SU-DHL-6 (cell line): ENCODE results near the gene SLC22A13.

ENCODE experiments used
- H2AFZ ChIP-seq: fragments of 200-600 bp; sonication (generic); 2 replicates; pipeline ENCODE4 v1.6.1; 2014; ENCODE audit warnings: low read depth, mild to moderate bottlenecking, moderate library complexity, mixed read lengths, antibody characterized with exemption, low read length; ENCODE audit not compliant: severe bottlenecking
- H3F3A ChIP-seq: fragments of 200-600 bp; shearing (Covaris generic); 2 replicates; pipeline ENCODE4 v1.6.0; 2016; ENCODE audit warnings: antibody characterized with exemption, mild to moderate bottlenecking; ENCODE audit not compliant: insufficient read depth
- H3K27ac ChIP-seq: fragments of 200-600 bp; sonication (generic); 2 replicates; pipeline ENCODE4 v1.5.1; 2016; ENCODE audit warnings: low read depth, mild to moderate bottlenecking, low read length, moderate library complexity, mixed read lengths
- H3K27me3 ChIP-seq: fragments of 200-600 bp; sonication (generic), shearing (Covaris generic); 2 replicates; pipeline ENCODE4 v1.6.0; 2014; ENCODE audit warnings: mild to moderate bottlenecking, low read length
- H3K36me3 ChIP-seq: fragments of 200-600 bp; sonication (generic); 2 replicates; pipeline ENCODE4 v1.6.1; 2014; ENCODE audit warnings: mild to moderate bottlenecking, low read length, mixed read lengths
- H3K4me2 ChIP-seq: fragments of 300-600, 200-600 bp; shearing (Covaris generic), sonication (generic); 2 replicates; pipeline ENCODE4 v1.6.0; 2014; ENCODE audit warnings: low read length, low read depth, mild to moderate bottlenecking; ENCODE audit not compliant: poor library complexity, severe bottlenecking
- H3K4me3 ChIP-seq: fragments of 200-600 bp; sonication (generic); 2 replicates; pipeline ENCODE4 v1.5.1; 2014; ENCODE audit warnings: antibody characterized with exemption, low read length, mild to moderate bottlenecking, mixed read lengths; ENCODE audit not compliant: insufficient read depth, poor library complexity, severe bottlenecking
- H3K79me2 ChIP-seq: fragments of 200-600 bp; sonication (generic); 2 replicates; pipeline ENCODE4 v1.6.1; 2014; ENCODE audit warnings: mild to moderate bottlenecking, low read length, moderate library complexity; ENCODE audit not compliant: insufficient read depth
- H3K9ac ChIP-seq: fragments of 200-600 bp; sonication (generic); 2 replicates; pipeline ENCODE4 v1.7.0; 2014; ENCODE audit warnings: mild to moderate bottlenecking, low read length
- H3K9me2 ChIP-seq: fragments of 200-600 bp; sonication (generic); replicated peaks from 2 replicates; pipeline ENCODE4 v1.6.1; 2014; ENCODE audit warnings: low read length; ENCODE audit not compliant: insufficient read depth
- H3K9me3 ChIP-seq: fragments of 200-600 bp; sonication (generic); 2 replicates; pipeline ENCODE4 v1.6.1; 2014; ENCODE audit warnings: low read length, mixed read lengths; ENCODE audit not compliant: insufficient read depth
- H4K20me1 ChIP-seq: fragments of 200-600 bp; sonication (generic); 2 replicates; pipeline ENCODE4 v1.6.1; 2014; ENCODE audit warnings: low read depth, mild to moderate bottlenecking, antibody characterized with exemption, low read length, moderate library complexity, mixed read lengths
- CTCF ChIP-seq: fragments of 200-600 bp; sonication (generic); IDR thresholded peaks from one replicate; pipeline ENCODE4 v1.5.1; 2017; ENCODE audit warnings: antibody characterized with exemption, mild to moderate bottlenecking, low read length, moderate library complexity; ENCODE audit not compliant: insufficient read depth, poor library complexity, severe bottlenecking
- EZH2phosphoT487 ChIP-seq: fragments of 200-600 bp; sonication (generic), shearing (Covaris generic); conservative IDR thresholded peaks from 2 replicates; pipeline ENCODE4 v1.6.1; 2018; ENCODE audit warnings: mild to moderate bottlenecking, antibody characterized with exemption, low read length, moderate library complexity, mixed read lengths

Gene SLC22A13

GRCh38 chr3:38311941-38312340 lies 46.3 kb downstream of the SLC22A13 start:
- Histone ChIP-seq H3K4me2 (no peak overlapping the region), H3K79me2 (no peaks in the 10 kb centered on the region), H3K4me3 (no peak overlapping the region), H3K36me3 (no peaks in the 10 kb centered on the region), H3K9ac (no peak overlapping the region), H3K9me3 (no peaks in the 10 kb centered on the region), H3K27ac (no peak overlapping the region), H4K20me1 (no peaks in the 10 kb centered on the region), H2AFZ (no peak overlapping the region), H3F3A (no peaks in the 10 kb centered on the region), H3K9me2 (no peaks in the 10 kb centered on the region), H3K27me3 (no peaks in the 10 kb centered on the region)
- no peak for TF ChIP-seq CTCF
- TF ChIP-seq EZH2phosphoT487 = no peak

GRCh38 chr3:38312356-38312755 lies 46.7 kb downstream of the SLC22A13 start:
- no peak overlapping the region for H3K4me3 ChIP-seq
- H3K79me2 ChIP-seq = no peaks in the 10 kb centered on the region
- no peak overlapping the region for H3K9ac ChIP-seq
- H3F3A ChIP-seq = no peaks in the 10 kb centered on the region
- no peaks in the 10 kb centered on the region for H3K9me2 ChIP-seq
- H2AFZ ChIP-seq = no peak overlapping the region
- H4K20me1 ChIP-seq = no peaks in the 10 kb centered on the region
- no peak overlapping the region for H3K4me2 ChIP-seq
- H3K27me3 ChIP-seq = no peaks in the 10 kb centered on the region
- H3K9me3 ChIP-seq = no peaks in the 10 kb centered on the region
- TF ChIP-seq EZH2phosphoT487 (no peak), CTCF (no peak)
- H3K36me3 ChIP-seq = no peaks in the 10 kb centered on the region
- H3K27ac ChIP-seq = no peak overlapping the region

GRCh38 chr3:38313263-38313662 lies 47.7 kb downstream of the SLC22A13 start:
- no peaks in the 10 kb centered on the region for H3K9me3 ChIP-seq
- TF ChIP-seq CTCF (no peak), EZH2phosphoT487 (no peak)
- H2AFZ ChIP-seq = no peak overlapping the region
- H3K36me3 ChIP-seq = no peaks in the 10 kb centered on the region
- H3K27ac ChIP-seq = no peak overlapping the region
- H3K9me2 ChIP-seq = no peaks in the 10 kb centered on the region
- H3K27me3 ChIP-seq = no peaks in the 10 kb centered on the region
- no peaks in the 10 kb centered on the region for H3F3A ChIP-seq
- no peaks in the 10 kb centered on the region for H3K79me2 ChIP-seq
- no peak overlapping the region for H3K4me3 ChIP-seq
- H3K9ac ChIP-seq = no peak overlapping the region
- no peak overlapping the region for H3K4me2 ChIP-seq
- no peaks in the 10 kb centered on the region for H4K20me1 ChIP-seq
